LNCaP clone FGC (cell line): ENCODE results near the gene CCDC24.

ENCODE experiments used
- DNase-seq: peaks from one replicate; pipeline ENCODE4 v3.0.0-alpha.2; 2011; ENCODE audit warnings: low read depth
- H3K4me3 ChIP-seq: 2 replicates; pipeline ENCODE4 v1.5.1; 2011; ENCODE audit warnings: mild to moderate bottlenecking, low read depth, low read length, control low read depth
- CTCF ChIP-seq: IDR thresholded peaks from 2 replicates; pipeline ENCODE4 v1.5.1; 2012; ENCODE audit warnings: mild to moderate bottlenecking; ENCODE audit not compliant: control insufficient read depth, insufficient read depth; ENCODE audit errors: extremely low read depth

CCDC24 gene

GRCh38 chr1:44021581-44022321 is 30.4 kb downstream of the CCDC24 start:
- DNase-seq: no peak

GRCh38 chr1:44024031-44024902 is 32.9 kb downstream of the CCDC24 start:
- TF ChIP-seq CTCF: no peak
- DNase-seq: no peak
- no peak overlapping the region for H3K4me3 ChIP-seq

More at GRCh38 chr1:44021581-44022321, 30.4 kb downstream of the CCDC24 start:
- TF ChIP-seq CTCF: no peak
- no peak overlapping the region for H3K4me3 ChIP-seq

GRCh38 chr1:44024903-44025525 is 33.6 kb downstream of the CCDC24 start:
- no peak for TF ChIP-seq CTCF
- H3K4me3 ChIP-seq: no peak overlapping the region
- DNase-seq: no peak

- H3K4me3 ChIP-seq: no peak overlapping the region
Measured at GRCh38 chr1:44025816-44026215, 34.4 kb downstream of the CCDC24 start.

GRCh38 chr1:44027320-44027719 is 35.9 kb downstream of the CCDC24 start:
- TF ChIP-seq CTCF: no peak
- H3K4me3 ChIP-seq: no peak overlapping the region
- no peak for DNase-seq

More at GRCh38 chr1:44025816-44026215, 34.4 kb downstream of the CCDC24 start:
- no peak for TF ChIP-seq CTCF
- no peak for DNase-seq

- no peak for TF ChIP-seq CTCF
- no peak for DNase-seq
- peak overlapping the region; percentile 69 for H3K4me3 ChIP-seq
Measured at GRCh38 chr1:44029260-44029910, 38.0 kb downstream of the CCDC24 start.
